Neuronal stem cell (in vitro differentiated cells): ENCODE measurements around the gene RPS23.

Experiments
- DNase-seq: peaks from one replicate; pipeline ENCODE4 v3.0.0-alpha.2; 2013; ENCODE audit warnings: low spot score
- H2AFZ ChIP-seq: one replicate; pipeline ENCODE4 v1.6.1; 2013; ENCODE audit warnings: mild to moderate bottlenecking, low read length, inconsistent platforms
- H2AK5ac ChIP-seq: 2 replicates; pipeline ENCODE4 v1.6.1; 2013; ENCODE audit warnings: low read depth, mild to moderate bottlenecking, inconsistent platforms, low read length, moderate library complexity, mixed read lengths
- H2BK120ac ChIP-seq: 2 replicates; pipeline ENCODE4 v1.6.1; 2013; ENCODE audit warnings: low read depth, mild to moderate bottlenecking, inconsistent platforms, low read length, moderate library complexity, mixed read lengths
- H2BK12ac ChIP-seq: one replicate; pipeline ENCODE4 v1.6.1; 2013; ENCODE audit warnings: low read length, inconsistent platforms
- H2BK15ac ChIP-seq: 2 replicates; pipeline ENCODE4 v1.6.1; 2013; ENCODE audit warnings: mild to moderate bottlenecking, low read length, inconsistent platforms, mixed read lengths
- H2BK5ac ChIP-seq: one replicate; pipeline ENCODE4 v1.6.1; 2013; ENCODE audit warnings: inconsistent platforms, mild to moderate bottlenecking, low read length, moderate library complexity
- H3K14ac ChIP-seq: one replicate; pipeline ENCODE4 v1.6.1; 2013; ENCODE audit warnings: low read length, inconsistent platforms
- H3K18ac ChIP-seq: 2 replicates; pipeline ENCODE4 v1.6.1; 2013; ENCODE audit warnings: low read length, inconsistent platforms
- H3K23ac ChIP-seq: 2 replicates; pipeline ENCODE4 v1.6.1; 2013; ENCODE audit warnings: low read depth, mild to moderate bottlenecking, mixed read lengths, low read length, inconsistent platforms; ENCODE audit not compliant: poor library complexity
- H3K27ac ChIP-seq: replicated peaks from 3 replicates; pipeline ENCODE4 v1.5.1; 2013; ENCODE audit warnings: low read length, inconsistent platforms
- H3K27me3 ChIP-seq, 3 experiments: 2 replicates each; pipeline ENCODE4 v1.6.1; 2013; ENCODE audit warnings: low read length in 3 of 3, mild to moderate bottlenecking in 2 of 3, inconsistent platforms in 1 of 3, low read depth in 1 of 3, mixed read lengths in 1 of 3, moderate library complexity in 1 of 3; ENCODE audit not compliant: control insufficient read depth in 3 of 3, insufficient read depth in 3 of 3
- H3K36me3 ChIP-seq, 2 donors: replicated peaks in 1 of 2; 2 replicates each; pipeline ENCODE4 v1.6.1; 2013; ENCODE audit warnings: low read length in 2 of 2; ENCODE audit not compliant: control insufficient read depth in 2 of 2, insufficient read depth in 2 of 2
- H3K4ac ChIP-seq: 2 replicates; pipeline ENCODE4 v1.6.1; 2013; ENCODE audit warnings: inconsistent platforms, mild to moderate bottlenecking, low read length, moderate library complexity
- H3K4me1 ChIP-seq, 2 donors: 1 replicate in 1 of 2; 2 replicates in 1 of 2; pipeline ENCODE4 v1.6.1; 2013; ENCODE audit warnings: low read length in 2 of 2, low read depth in 1 of 2; ENCODE audit not compliant: control insufficient read depth in 2 of 2, insufficient read depth in 1 of 2
- H3K4me2 ChIP-seq: one replicate; pipeline ENCODE4 v1.6.1; 2013; ENCODE audit warnings: mild to moderate bottlenecking, low read length, inconsistent platforms; ENCODE audit not compliant: insufficient read depth, poor library complexity, severe bottlenecking
- H3K4me3 ChIP-seq, 2 donors: 2 replicates each; pipeline ENCODE4 v1.5.1; 2013; ENCODE audit warnings: low read length in 2 of 2, mild to moderate bottlenecking in 2 of 2, inconsistent platforms in 1 of 2, moderate library complexity in 1 of 2
- H3K79me1 ChIP-seq: one replicate; pipeline ENCODE4 v1.6.1; 2013; ENCODE audit warnings: low read depth, mild to moderate bottlenecking, inconsistent platforms, low read length, moderate library complexity
- H3K9ac ChIP-seq: one replicate; pipeline ENCODE4 v1.6.1; 2013; ENCODE audit warnings: mild to moderate bottlenecking, low read depth, low read length, inconsistent platforms; ENCODE audit not compliant: poor library complexity
- H3K9me3 ChIP-seq, 2 donors: replicated peaks in 1 of 2; 2 replicates each; pipeline versions ENCODE3 to v1.6.1; 2013; ENCODE audit warnings: low read length in 2 of 2, mild to moderate bottlenecking in 2 of 2, inconsistent platforms in 1 of 2, low read depth in 1 of 2, mixed read lengths in 1 of 2, moderate library complexity in 1 of 2; ENCODE audit not compliant: control insufficient read depth in 2 of 2, insufficient read depth in 1 of 2
- H4K8ac ChIP-seq: one replicate; pipeline ENCODE4 v1.6.1; 2013; ENCODE audit warnings: low read depth, mild to moderate bottlenecking, inconsistent platforms, low read length, moderate library complexity
- H4K91ac ChIP-seq: one replicate; pipeline ENCODE4 v1.6.1; 2013; ENCODE audit warnings: low read length, low read depth, mild to moderate bottlenecking, inconsistent platforms; ENCODE audit not compliant: poor library complexity
- WGBS, 2 donors: extraction: QIAGEN DNeasy Blood & Tissue Kit; methylation state at CpG; one replicate each; pipeline ENCODE4 v1.1.7; 2013; ENCODE audit warnings: missing lambda C conversion rate in 2 of 2, mixed read lengths in 1 of 2; ENCODE audit not compliant: insufficient read length in 2 of 2, insufficient replicate concordance in 1 of 2; ENCODE audit errors: extremely low coverage in 2 of 2; 5-methylcytosine and 5-hydroxymethylcytosine counted together

RPS23 gene

DNA sequence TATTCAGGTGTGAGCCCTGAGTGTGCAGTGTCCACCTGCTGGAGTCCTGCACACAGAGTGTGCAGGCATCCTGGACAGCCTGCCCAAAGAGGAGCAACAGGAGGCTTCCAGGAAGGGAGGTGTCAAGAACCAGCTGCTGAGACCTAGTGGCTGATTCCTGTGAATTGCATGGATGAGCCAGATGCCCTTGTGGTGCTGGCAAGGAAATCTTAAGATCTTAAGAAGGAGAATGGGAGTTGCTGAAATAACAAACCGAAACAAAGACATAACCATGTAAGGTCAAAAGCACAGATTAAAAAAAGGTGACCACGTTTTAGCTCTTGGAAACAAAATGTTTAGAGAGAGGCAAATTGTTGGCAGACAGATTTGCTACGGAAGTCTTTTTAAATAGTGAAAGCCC lies 29.3 kb upstream of the RPS23 start:
- Histone ChIP-seq H2BK120ac (no peak overlapping the region), H3K27ac (no peak overlapping the region), H2AFZ (no peak overlapping the region), H3K4me3 (no peak overlapping the region), H3K4ac (no peak overlapping the region), H3K18ac (no peak overlapping the region), H3K79me1 (no peaks in the 10 kb centered on the region), H2AK5ac (no peak overlapping the region), H3K4me1 (peaks cover under 1 to 10% of the 10 kb centered on the region in 2 donors), H3K27me3 (no peaks in the 10 kb centered on the region), H3K14ac (no peak overlapping the region), H3K36me3 (no peaks in the 10 kb centered on the region), H4K8ac (no peak overlapping the region), H3K9ac (no peak overlapping the region), H2BK12ac (no peak overlapping the region), H4K91ac (no peak overlapping the region), H3K4me2 (no peak overlapping the region), H2BK15ac (no peak overlapping the region), H3K23ac (no peak overlapping the region), H2BK5ac (no peak overlapping the region), H3K9me3 (peaks cover 0 to 8% of the 10 kb centered on the region in 2 donors)
- no CpG with 5 or more reads among the region's 3 CpGs for WGBS, 2 donors
- DNase-seq: no peak

- Histone ChIP-seq H2BK12ac (no peak overlapping the region), H3K4me1 (peaks cover 0 to 10% of the 10 kb centered on the region in 2 donors), H3K14ac (no peak overlapping the region), H3K9ac (no peak overlapping the region), H3K27me3 (no peaks in the 10 kb centered on the region), H3K79me1 (no peaks in the 10 kb centered on the region), H3K23ac (no peak overlapping the region), H3K27ac (no peak overlapping the region), H2AFZ (no peak overlapping the region), H4K91ac (no peak overlapping the region), H2BK15ac (no peak overlapping the region), H3K4ac (no peak overlapping the region), H3K4me2 (no peak overlapping the region), H3K18ac (no peak overlapping the region), H4K8ac (no peak overlapping the region), H2AK5ac (no peak overlapping the region), H3K4me3 (no peak overlapping the region), H3K36me3 (no peaks in the 10 kb centered on the region), H2BK5ac (no peak overlapping the region), H3K9me3 (peaks cover 0 to 8% of the 10 kb centered on the region in 2 donors), H2BK120ac (no peak overlapping the region)
- DNase-seq: no peak
- no CpG with 5 or more reads among the region's 2 CpGs for WGBS, 2 donors
Observed at GRCh38 chr5:82306151-82306550, 28.0 kb upstream of the RPS23 start.

DNA sequence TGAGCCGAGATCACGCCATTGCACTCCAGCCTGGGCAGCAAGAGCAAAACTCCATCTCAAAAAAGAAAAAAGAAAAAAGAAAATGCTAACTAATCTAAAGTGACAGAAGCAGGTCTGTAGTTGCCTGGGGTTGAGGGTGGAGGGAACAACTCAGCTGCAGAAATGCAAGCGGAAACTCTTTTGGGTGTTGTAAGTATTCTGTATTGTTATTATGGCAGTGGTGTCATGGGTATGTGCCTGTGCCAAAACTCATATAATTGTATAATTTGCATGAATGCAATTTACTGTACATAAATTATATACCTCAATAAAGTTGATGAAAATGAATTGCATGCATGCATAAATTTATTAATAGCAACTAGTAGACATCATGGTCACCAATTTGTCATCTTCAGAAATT lies 23.0 kb upstream of the RPS23 start:
- H3K27ac ChIP-seq: no peak overlapping the region
- no peak for DNase-seq

GRCh38 chr5:82298668-82299067 lies 20.5 kb upstream of the RPS23 start:
- H2BK5ac ChIP-seq: no peak overlapping the region
- no peak overlapping the region for H2AFZ ChIP-seq
- no peak overlapping the region for H3K23ac ChIP-seq
- no peak overlapping the region for H3K4me2 ChIP-seq
- peaks cover 4 to 7% of the 10 kb centered on the region in 2 donors for H3K4me1 ChIP-seq
- H3K18ac ChIP-seq: no peak overlapping the region
- no peak overlapping the region for H3K14ac ChIP-seq
- H3K9ac ChIP-seq: no peak overlapping the region
- H4K8ac ChIP-seq: no peak overlapping the region
- no peak for DNase-seq
- H3K79me1 ChIP-seq: no peaks in the 10 kb centered on the region
- H3K27me3 ChIP-seq: no peaks in the 10 kb centered on the region
- H3K27ac ChIP-seq: no peak overlapping the region
- no peak overlapping the region for H4K91ac ChIP-seq
- H2BK12ac ChIP-seq: no peak overlapping the region
- no peak overlapping the region for H2BK15ac ChIP-seq
- no CpG with 5 or more reads among the region's 2 CpGs for WGBS, 2 donors
- H2BK120ac ChIP-seq: no peak overlapping the region
- no peak overlapping the region for H2AK5ac ChIP-seq
- no peaks in the 10 kb centered on the region for H3K36me3 ChIP-seq
- H3K9me3 ChIP-seq: no peaks in the 10 kb centered on the region
- no peak overlapping the region for H3K4me3 ChIP-seq
- H3K4ac ChIP-seq: no peak overlapping the region

More for the DNA sequence above, 23.0 kb upstream of the RPS23 start:
- no peak overlapping the region for H3K9ac ChIP-seq
- H3K14ac ChIP-seq: no peak overlapping the region
- H3K4ac ChIP-seq: no peak overlapping the region
- WGBS, 2 donors: no CpG with 5 or more reads among the region's 3 CpGs
- H3K27me3 ChIP-seq: no peaks in the 10 kb centered on the region
- H3K9me3 ChIP-seq: no peaks in the 10 kb centered on the region
- no peak overlapping the region for H2AK5ac ChIP-seq
- peaks cover under 1 to 7% of the 10 kb centered on the region in 2 donors for H3K4me1 ChIP-seq
- H2BK120ac ChIP-seq: no peak overlapping the region
- H3K79me1 ChIP-seq: no peaks in the 10 kb centered on the region
- H2BK5ac ChIP-seq: no peak overlapping the region
- no peak overlapping the region for H2AFZ ChIP-seq
- H4K91ac ChIP-seq: no peak overlapping the region
- no peak overlapping the region for H2BK15ac ChIP-seq
- H3K23ac ChIP-seq: no peak overlapping the region
- no peak overlapping the region for H3K4me2 ChIP-seq
- H3K36me3 ChIP-seq: no peaks in the 10 kb centered on the region
- H3K4me3 ChIP-seq: no peak overlapping the region
- no peak overlapping the region for H3K18ac ChIP-seq
- H4K8ac ChIP-seq: no peak overlapping the region
- H2BK12ac ChIP-seq: no peak overlapping the region
